NCI-H446 treated with DMSO at 0.1 percent for 48 hours (cell line): ENCODE results near the gene CHST11.
"Not testable (repeated sequence)": the region's sequence is repeated elsewhere in the genome, so short reads cannot be mapped to it uniquely, and the experiment has no call there.

Experiments used
- DNase-seq: peaks from one replicate; lab custom pipeline; 2025; lab: John Stamatoyannopoulos, UW

Gene CHST11

GRCh38 chr12:104604070-104604994, 147.6 kb downstream of the CHST11 start:
- DNase-seq = no peak

- no peak for DNase-seq
Measured at GRCh38 chr12:104604995-104605675, 148.4 kb downstream of the CHST11 start.

GRCh38 chr12:104605685-104606084, 148.9 kb downstream of the CHST11 start:
- DNase-seq = no peak

GRCh38 chr12:104608998-104609397, 152.2 kb downstream of the CHST11 start:
- DNase-seq = peak; percentile 85

- no peak for DNase-seq
Measured at GRCh38 chr12:104609445-104609844, 152.7 kb downstream of the CHST11 start.

GRCh38 chr12:104610513-104611235, 153.9 kb downstream of the CHST11 start:
- DNase-seq = no peak

GRCh38 chr12:104611671-104612070, 154.9 kb downstream of the CHST11 start:
- DNase-seq = no peak

- not testable (repeated sequence) for DNase-seq
Measured at GRCh38 chr12:104613372-104613771, 156.6 kb downstream of the CHST11 start.

GRCh38 chr12:104615048-104615561, 158.4 kb downstream of the CHST11 start:
- peak; percentile 78 for DNase-seq

GRCh38 chr12:104618691-104619090, 161.9 kb downstream of the CHST11 start:
- no peak for DNase-seq

GRCh38 chr12:104619305-104619704, 162.6 kb downstream of the CHST11 start:
- DNase-seq = no peak

GRCh38 chr12:104620837-104621531, 164.2 kb downstream of the CHST11 start:
- no peak for DNase-seq

- no peak for DNase-seq
Measured at GRCh38 chr12:104622928-104623327, 166.2 kb downstream of the CHST11 start.

GRCh38 chr12:104623883-104624282, 167.1 kb downstream of the CHST11 start:
- no peak for DNase-seq

GRCh38 chr12:104624529-104624928, 167.8 kb downstream of the CHST11 start:
- DNase-seq = no peak

GRCh38 chr12:104626069-104626837, 169.5 kb downstream of the CHST11 start:
- DNase-seq = no peak

- DNase-seq = no peak
Measured at GRCh38 chr12:104627231-104627989, 170.7 kb downstream of the CHST11 start.

GRCh38 chr12:104627990-104628830, 171.5 kb downstream of the CHST11 start:
- DNase-seq = no peak

- DNase-seq = no peak
Measured at GRCh38 chr12:104628831-104629135, 172.0 kb downstream of the CHST11 start.
